ENCODE measurements around the gene RNF114. TPM values are rescaled to one million over a fixed set of nuclear protein-coding genes. Genes with fewer than 3 reads are reported as not detected.

Gene RNF114
- polyA plus RNA-seq, 1 donor from 2014 or later, result 109 TPM

- Histone ChIP-seq H3K27me3 (ENCODE audit: insufficient read depth, low read depth, low read length) (no peaks in the 10 kb centered on the region), H3K4me3 (ENCODE audit: low read length) (no peak overlapping the region), H3K27ac (ENCODE audit: low read length) (no peak overlapping the region), H3K9ac (ENCODE audit: low read length) (no peak overlapping the region), H3K36me3 (ENCODE audit: insufficient read depth, low read length) (peaks cover 8% of the 10 kb centered on the region), H3K4me2 (ENCODE audit: low read length) (no peak overlapping the region), H3F3A (ENCODE audit: insufficient read depth, low read length, poor library complexity, severe bottlenecking) (no peaks in the 10 kb centered on the region), H4K20me1 (ENCODE audit: insufficient read depth) (no peaks in the 10 kb centered on the region), H3K9me3 (ENCODE audit: low read length) (no peaks in the 10 kb centered on the region), H3K9me2 (ENCODE audit: insufficient read depth, low read length) (no peaks in the 10 kb centered on the region), H2AFZ (ENCODE audit: low read depth, low read length) (no peak overlapping the region), H3K79me2 (replicated peaks; ENCODE audit: insufficient read depth, low read length) (peaks cover 13% of the 10 kb centered on the region)
- TF ChIP-seq REST (IDR thresholded peaks at IDR 0.05; ENCODE audit: borderline replicate concordance), result no peak
- no peak for TF ChIP-seq MXI1 (conservative IDR thresholded peaks at IDR 0.05; ENCODE audit: poor library complexity, severe bottlenecking)
- no peak for TF ChIP-seq SMC3 (conservative IDR thresholded peaks at IDR 0.05; ENCODE audit: poor library complexity)
- no peak for TF ChIP-seq CTCF (IDR thresholded peaks at IDR 0.05; ENCODE audit: poor library complexity, severe bottlenecking)
- no peak for TF ChIP-seq POLR2AphosphoS5 (IDR thresholded peaks at IDR 0.05)
- TF ChIP-seq TAF1 (IDR thresholded peaks at IDR 0.05; ENCODE audit: low read depth), result no peak
- no peak for TF ChIP-seq RAD21 (conservative IDR thresholded peaks at IDR 0.05)
- no peak for TF ChIP-seq EP300 (conservative IDR thresholded peaks at IDR 0.05; ENCODE audit: poor library complexity, severe bottlenecking)
Observed at GRCh38 chr20:49945306-49945700, 9.1 kb downstream of the RNF114 start.

- no peaks in the 10 kb centered on the region for H3F3A ChIP-seq (ENCODE audit: insufficient read depth, low read length, poor library complexity, severe bottlenecking)
- H3K4me3 ChIP-seq (ENCODE audit: low read length), result no peak overlapping the region
- peaks cover 8% of the 10 kb centered on the region for H3K36me3 ChIP-seq (ENCODE audit: insufficient read depth, low read length)
- no peak overlapping the region for H2AFZ ChIP-seq (ENCODE audit: low read depth, low read length)
- no peak overlapping the region for H3K27ac ChIP-seq (ENCODE audit: low read length)
- no peaks in the 10 kb centered on the region for H4K20me1 ChIP-seq (ENCODE audit: insufficient read depth)
- no peaks in the 10 kb centered on the region for H3K9me2 ChIP-seq (ENCODE audit: insufficient read depth, low read length)
- TF ChIP-seq EP300 (conservative IDR thresholded peaks at IDR 0.05; ENCODE audit: poor library complexity, severe bottlenecking), result no peak
- TF ChIP-seq SMC3 (conservative IDR thresholded peaks at IDR 0.05; ENCODE audit: poor library complexity), result no peak
- TF ChIP-seq MXI1 (conservative IDR thresholded peaks at IDR 0.05; ENCODE audit: poor library complexity, severe bottlenecking), result no peak
- TF ChIP-seq RAD21 (conservative IDR thresholded peaks at IDR 0.05), result no peak
- TF ChIP-seq TAF1 (IDR thresholded peaks at IDR 0.05; ENCODE audit: low read depth), result no peak
- no peak for TF ChIP-seq REST (IDR thresholded peaks at IDR 0.05; ENCODE audit: borderline replicate concordance)
- no peak for TF ChIP-seq CTCF (IDR thresholded peaks at IDR 0.05; ENCODE audit: poor library complexity, severe bottlenecking)
- H3K79me2 ChIP-seq (replicated peaks; ENCODE audit: insufficient read depth, low read length), result peaks cover 13% of the 10 kb centered on the region
- no peak overlapping the region for H3K4me2 ChIP-seq (ENCODE audit: low read length)
- no peaks in the 10 kb centered on the region for H3K9me3 ChIP-seq (ENCODE audit: low read length)
- no peak overlapping the region for H3K9ac ChIP-seq (ENCODE audit: low read length)
- H3K27me3 ChIP-seq (ENCODE audit: insufficient read depth, low read depth, low read length), result no peaks in the 10 kb centered on the region
Observed at GRCh38 chr20:49945701-49946477, 9.7 kb downstream of the RNF114 start.
